OCI-LY7 (cell line): ENCODE measurements around the gene CD79A.

Experiments used
- CTCF ChIP-seq: fragments of 200-600 bp; sonication (generic); conservative IDR thresholded peaks from 2 replicates; pipeline ENCODE4 v1.5.1; 2014; ENCODE audit warnings: mild to moderate bottlenecking, antibody characterized with exemption, low read length, moderate library complexity, mixed read lengths
- EZH2phosphoT487 ChIP-seq: fragments of 200-600 bp; sonication (generic); IDR thresholded peaks from 2 replicates; pipeline ENCODE4 v1.6.1; 2018; ENCODE audit warnings: low read depth, borderline replicate concordance, mild to moderate bottlenecking, mixed run types, antibody characterized with exemption, low read length, moderate library complexity, mixed read lengths

- TF ChIP-seq CTCF: no peak
- TF ChIP-seq EZH2phosphoT487: no peak
Measured at GRCh38 chr19:41892173-41892902, 15.3 kb downstream of the CD79A start.
